ENCODE data around the gene PACRG. TPM values are rescaled to one million over a fixed set of nuclear protein-coding genes. Genes with fewer than 3 reads are reported as not detected.
"Not testable (repeated sequence)": the region's sequence is repeated elsewhere in the genome, so short reads cannot be mapped to it uniquely, and the experiment has no call there.

Gene PACRG
- total RNA-seq, 2 donors from 2014 or later, result 2.8 to 21.3 TPM

DNA sequence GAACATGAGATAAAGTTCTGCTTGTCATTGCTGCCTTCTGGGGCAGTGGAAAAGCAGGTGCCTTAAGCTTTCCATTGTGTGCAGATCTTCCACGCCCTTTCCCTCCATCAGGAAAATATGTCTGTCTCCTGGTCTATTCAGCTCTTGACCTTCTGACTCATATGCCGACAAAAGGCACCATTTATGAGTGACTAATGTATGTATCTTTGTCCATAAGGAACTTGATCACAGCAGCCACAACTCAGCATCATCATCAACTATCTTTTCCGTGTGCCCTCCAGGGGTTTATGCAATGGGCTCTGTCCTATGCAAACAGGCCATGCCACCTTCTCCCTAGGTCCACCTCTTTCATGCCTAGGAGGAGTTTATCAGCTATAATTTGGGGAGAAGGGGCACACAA, 584.1 kb downstream of the PACRG start:
- no peaks in the 10 kb centered on the region for H3K4me1 ChIP-seq
- DNase-seq (ENCODE audit: low spot score), result no peak
- TF ChIP-seq, protein P1, sequence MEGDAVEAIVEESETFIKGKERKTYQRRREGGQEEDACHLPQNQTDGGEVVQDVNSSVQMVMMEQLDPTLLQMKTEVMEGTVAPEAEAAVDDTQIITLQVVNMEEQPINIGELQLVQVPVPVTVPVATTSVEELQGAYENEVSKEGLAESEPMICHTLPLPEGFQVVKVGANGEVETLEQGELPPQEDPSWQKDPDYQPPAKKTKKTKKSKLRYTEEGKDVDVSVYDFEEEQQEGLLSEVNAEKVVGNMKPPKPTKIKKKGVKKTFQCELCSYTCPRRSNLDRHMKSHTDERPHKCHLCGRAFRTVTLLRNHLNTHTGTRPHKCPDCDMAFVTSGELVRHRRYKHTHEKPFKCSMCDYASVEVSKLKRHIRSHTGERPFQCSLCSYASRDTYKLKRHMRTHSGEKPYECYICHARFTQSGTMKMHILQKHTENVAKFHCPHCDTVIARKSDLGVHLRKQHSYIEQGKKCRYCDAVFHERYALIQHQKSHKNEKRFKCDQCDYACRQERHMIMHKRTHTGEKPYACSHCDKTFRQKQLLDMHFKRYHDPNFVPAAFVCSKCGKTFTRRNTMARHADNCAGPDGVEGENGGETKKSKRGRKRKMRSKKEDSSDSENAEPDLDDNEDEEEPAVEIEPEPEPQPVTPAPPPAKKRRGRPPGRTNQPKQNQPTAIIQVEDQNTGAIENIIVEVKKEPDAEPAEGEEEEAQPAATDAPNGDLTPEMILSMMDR (IDR thresholded peaks at IDR 0.05), result no peak

DNA sequence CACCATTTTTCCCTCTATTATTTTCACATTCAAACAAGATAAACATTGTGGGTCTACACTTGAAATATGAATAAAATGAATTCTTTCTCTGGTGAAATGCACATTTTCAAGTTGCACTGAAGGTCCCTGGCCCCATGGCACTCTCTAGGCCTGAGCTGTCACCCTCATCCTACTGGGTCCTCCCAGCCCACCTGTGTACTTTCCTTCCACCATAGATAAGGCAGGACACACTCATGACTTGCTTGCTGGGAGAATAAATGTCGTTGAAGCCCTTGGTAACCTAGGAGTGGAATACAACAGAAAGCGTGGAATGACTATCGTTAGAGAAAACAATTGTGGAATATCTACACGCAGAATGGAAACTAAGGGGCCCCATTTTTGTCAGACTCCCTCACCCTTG, 585.8 kb downstream of the PACRG start:
- peaks cover 0 to 6% of the 10 kb centered on the region in 2 donors for H3K4me1 ChIP-seq
- no peaks in the 10 kb centered on the region for H3K9me3 ChIP-seq
- H3K27ac ChIP-seq, result no peak overlapping the region
- DNase-seq (ENCODE audit: low spot score), result no peak
- H3K36me3 ChIP-seq, result no peaks in the 10 kb centered on the region
- H3K27me3 ChIP-seq, result no peaks in the 10 kb centered on the region
- TF ChIP-seq, protein P1 (IDR thresholded peaks at IDR 0.05), result no peak
- H3K4me3 ChIP-seq, result no peak overlapping the region

More for the DNA sequence above, 584.1 kb downstream of the PACRG start:
- H3K27ac ChIP-seq, result no peak overlapping the region
- H3K27me3 ChIP-seq, result no peaks in the 10 kb centered on the region
- H3K4me3 ChIP-seq, result no peak overlapping the region
- H3K9me3 ChIP-seq, result no peaks in the 10 kb centered on the region
- no peaks in the 10 kb centered on the region for H3K36me3 ChIP-seq

DNA sequence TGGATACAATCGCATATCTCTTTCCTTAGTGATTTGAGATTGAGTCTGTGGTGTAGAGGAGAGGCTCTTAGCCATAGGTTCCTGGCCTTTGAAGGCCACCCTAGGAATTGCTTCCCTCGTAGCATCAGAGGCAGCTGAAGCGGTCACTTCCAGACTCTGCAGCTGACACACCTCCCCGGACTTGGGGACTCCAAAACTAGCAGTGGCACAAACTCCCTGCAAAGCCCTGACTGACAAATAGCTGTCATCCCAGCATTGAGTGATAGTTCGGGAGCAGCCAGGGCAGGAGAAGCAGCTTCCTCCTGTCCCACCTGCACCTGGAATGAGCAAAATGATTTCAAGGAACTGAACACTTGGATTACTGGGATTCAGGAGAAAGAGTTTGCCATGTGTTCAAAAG, 586.2 kb downstream of the PACRG start:
- H3K4me1 ChIP-seq, result peaks cover 0 to 9% of the 10 kb centered on the region in 2 donors
- H3K4me3 ChIP-seq, result no peak overlapping the region
- no peaks in the 10 kb centered on the region for H3K9me3 ChIP-seq
- H3K27me3 ChIP-seq, result no peaks in the 10 kb centered on the region
- no peaks in the 10 kb centered on the region for H3K36me3 ChIP-seq
- peak; percentile 40 for DNase-seq (ENCODE audit: low spot score)
- TF ChIP-seq, protein P1 (IDR thresholded peaks at IDR 0.05), result no peak
- H3K27ac ChIP-seq, result no peak overlapping the region

DNA sequence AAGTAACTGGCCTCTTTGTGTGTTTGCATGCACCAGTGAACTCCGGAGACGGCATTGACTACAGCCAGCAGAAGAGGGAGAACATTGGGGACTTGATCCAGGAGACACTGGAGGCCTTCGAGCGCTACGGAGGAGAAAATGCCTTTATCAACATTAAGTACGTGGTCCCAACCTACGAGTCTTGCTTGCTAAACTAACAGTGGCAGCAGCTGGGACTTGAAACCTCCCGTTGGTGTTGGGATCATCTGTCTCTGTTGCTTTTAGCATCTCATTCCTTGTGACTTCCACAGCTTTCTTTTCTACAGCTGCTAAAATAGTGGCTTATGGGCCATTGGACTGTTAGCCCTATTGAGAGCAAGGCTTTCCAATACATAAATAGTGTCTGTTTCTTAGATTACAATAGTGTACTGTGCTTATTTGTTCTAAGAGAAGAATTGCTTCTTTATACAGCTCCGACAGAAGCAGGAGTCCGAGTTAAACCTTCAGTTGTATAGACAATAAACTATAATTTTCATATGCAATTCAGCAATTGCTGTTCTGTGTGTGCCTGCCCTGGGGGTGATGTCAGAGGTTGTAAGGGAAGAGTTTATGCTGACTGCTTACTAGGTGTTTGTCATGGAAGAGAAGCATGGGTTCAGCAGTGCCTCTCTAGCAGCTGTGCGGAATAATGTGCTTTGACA, 587.2 kb downstream of the PACRG start:
- TF ChIP-seq, protein P1 (IDR thresholded peaks at IDR 0.05), result no peak
- H3K27me3 ChIP-seq, result no peaks in the 10 kb centered on the region
- no peak overlapping the region for H3K4me3 ChIP-seq
- no peak overlapping the region for H3K27ac ChIP-seq
- H3K9me3 ChIP-seq, result no peaks in the 10 kb centered on the region
- H3K36me3 ChIP-seq, result no peaks in the 10 kb centered on the region
- H3K4me1 ChIP-seq, result peaks cover 0 to 12% of the 10 kb centered on the region in 2 donors
- DNase-seq (ENCODE audit: low spot score), result peak; percentile 42

DNA sequence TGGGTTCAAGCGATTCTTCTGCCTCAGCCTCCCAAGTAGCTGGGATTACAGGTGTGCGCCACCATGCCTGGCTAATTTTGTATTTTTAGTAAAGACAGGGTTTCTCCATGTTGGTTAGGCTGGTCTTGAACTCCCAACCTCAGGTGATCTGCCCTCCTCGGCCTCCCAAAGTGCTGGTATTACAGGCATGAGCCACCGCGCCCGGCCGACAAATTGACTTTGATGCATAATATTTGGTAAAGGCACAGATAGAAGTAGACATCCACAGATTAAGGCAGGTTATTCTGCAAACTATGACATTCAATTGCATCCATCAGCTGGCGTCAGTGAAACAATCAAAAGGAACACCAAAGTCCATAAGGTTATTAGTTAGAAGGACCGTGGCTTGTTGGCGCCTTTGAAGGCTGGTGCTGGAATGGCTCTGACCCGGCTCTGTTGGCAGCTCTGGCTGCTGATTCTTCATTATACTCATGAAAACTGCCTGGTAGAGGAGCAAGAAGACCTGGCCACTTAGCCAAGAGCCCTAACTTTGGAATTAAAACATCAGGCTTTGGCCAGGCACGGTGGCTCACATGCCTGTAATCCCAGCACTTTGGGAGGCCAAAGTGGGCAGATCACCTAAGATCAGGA, 589.2 kb downstream of the PACRG start:
- not testable (repeated sequence) for H3K27ac ChIP-seq, H3K27me3 ChIP-seq, H3K9me3 ChIP-seq, H3K4me3 ChIP-seq, H3K36me3 ChIP-seq
- peaks cover 0 to 27% of the 10 kb centered on the region in 2 donors for H3K4me1 ChIP-seq
- peak; percentile 38 for DNase-seq (ENCODE audit: low spot score)

DNA sequence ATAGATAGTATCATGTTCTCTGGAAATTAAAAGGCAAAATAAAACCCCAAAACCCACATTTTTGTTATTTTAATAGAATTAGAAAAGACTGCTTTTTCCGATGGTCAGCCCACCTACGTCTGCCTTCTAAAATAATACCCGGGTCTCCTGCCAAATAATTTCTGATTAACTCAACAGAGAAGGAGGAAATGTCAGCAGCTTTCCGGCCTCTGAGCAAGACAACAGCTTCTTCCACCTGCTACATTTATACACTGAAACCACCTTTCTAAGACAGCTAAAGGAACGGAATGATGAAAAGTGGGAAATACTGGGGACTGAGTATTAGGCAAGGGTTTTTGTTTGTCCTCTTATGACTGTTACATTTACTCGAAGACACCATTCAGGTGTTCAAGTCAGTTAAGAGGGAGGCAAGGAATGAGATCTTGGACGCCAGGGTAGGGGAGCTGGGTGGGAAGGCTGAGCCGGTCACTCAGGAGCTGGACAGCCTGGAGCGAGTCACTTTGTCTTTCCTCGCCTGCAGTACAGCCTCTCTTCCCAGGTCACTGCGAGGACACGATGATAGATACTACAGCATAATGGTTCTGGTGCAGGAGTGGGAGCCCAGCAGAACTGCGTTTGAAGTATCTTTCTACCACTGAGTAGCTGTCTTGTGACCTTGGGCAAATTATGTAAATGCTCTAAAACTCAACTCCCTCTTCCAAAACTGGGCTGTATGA, 590.5 kb downstream of the PACRG start:
- H3K4me3 ChIP-seq, result no peak overlapping the region
- TF ChIP-seq, protein P1 (IDR thresholded peaks at IDR 0.05), result no peak
- no peaks in the 10 kb centered on the region for H3K36me3 ChIP-seq
- H3K27ac ChIP-seq, result no peak overlapping the region
- no peaks in the 10 kb centered on the region for H3K27me3 ChIP-seq
- peak; percentile 55 for DNase-seq (ENCODE audit: low spot score)
- H3K9me3 ChIP-seq, result no peaks in the 10 kb centered on the region
- H3K4me1 ChIP-seq, result peaks cover 0 to 27% of the 10 kb centered on the region in 2 donors

Data from right atrium auricular region (tissue), 2 donors.